GM18907 (cell line): ENCODE measurements around the gene ZRANB2.

Experiments used
- ATAC-seq: cut with Tn5 transposase; IDR thresholded peaks from one replicate; pipeline ENCODE4 v1.9.1; 2021; ENCODE audit warnings: mild to moderate bottlenecking, moderate library complexity; ENCODE audit not compliant: unreplicated experiment

ZRANB2 gene, protein sequence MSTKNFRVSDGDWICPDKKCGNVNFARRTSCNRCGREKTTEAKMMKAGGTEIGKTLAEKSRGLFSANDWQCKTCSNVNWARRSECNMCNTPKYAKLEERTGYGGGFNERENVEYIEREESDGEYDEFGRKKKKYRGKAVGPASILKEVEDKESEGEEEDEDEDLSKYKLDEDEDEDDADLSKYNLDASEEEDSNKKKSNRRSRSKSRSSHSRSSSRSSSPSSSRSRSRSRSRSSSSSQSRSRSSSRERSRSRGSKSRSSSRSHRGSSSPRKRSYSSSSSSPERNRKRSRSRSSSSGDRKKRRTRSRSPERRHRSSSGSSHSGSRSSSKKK

DNA sequence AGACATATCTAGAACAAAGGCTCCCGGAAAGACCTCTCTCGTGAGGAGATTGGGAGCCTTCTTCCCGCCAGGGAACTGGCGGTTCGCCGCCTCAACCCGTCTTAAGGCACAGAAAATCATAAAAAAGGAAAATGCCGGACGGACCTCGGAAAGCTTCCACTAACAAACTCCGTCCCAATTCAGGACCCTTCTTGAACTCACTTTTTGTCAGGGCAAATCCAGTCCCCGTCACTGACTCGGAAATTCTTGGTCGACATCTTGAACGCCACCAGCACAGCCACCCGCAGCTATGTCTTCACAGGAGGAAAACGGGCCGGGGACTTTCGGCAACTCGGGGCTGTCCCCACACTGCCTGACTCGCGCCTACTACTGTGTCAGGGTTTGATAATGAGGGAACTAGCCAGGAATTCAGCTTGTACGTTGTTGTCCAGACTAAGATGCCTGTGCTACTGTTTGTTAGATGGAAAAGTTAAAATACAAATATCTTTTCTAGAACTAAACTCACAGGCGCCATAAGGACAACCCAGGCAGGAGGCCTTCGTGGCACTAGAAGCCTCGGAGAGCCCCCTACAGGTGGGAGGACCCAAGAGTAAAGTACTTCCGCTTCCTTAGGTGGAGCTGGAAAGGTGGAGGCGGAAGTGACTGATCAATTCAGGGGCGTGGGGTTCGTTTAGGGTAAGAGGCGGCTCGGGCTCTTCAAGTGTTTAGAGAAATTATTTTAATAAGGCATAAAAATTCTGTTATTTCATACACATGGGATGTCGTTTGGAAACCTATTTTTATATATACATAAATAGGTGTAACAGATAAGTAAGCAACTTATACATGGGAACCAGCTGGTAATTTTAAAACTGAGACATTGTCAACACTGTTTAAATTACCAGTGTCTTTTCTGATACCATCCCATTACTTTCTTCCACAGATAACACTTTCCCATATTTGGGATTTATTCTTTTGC lies at the start of gene ZRANB2:
TSS of gene ZRANB2 (minus strand) at position 297 of the 958 bp plus-strand sequence. CDS start at position 257, 40 bp downstream.
- ATAC-seq = peak; percentile 100

DNA sequence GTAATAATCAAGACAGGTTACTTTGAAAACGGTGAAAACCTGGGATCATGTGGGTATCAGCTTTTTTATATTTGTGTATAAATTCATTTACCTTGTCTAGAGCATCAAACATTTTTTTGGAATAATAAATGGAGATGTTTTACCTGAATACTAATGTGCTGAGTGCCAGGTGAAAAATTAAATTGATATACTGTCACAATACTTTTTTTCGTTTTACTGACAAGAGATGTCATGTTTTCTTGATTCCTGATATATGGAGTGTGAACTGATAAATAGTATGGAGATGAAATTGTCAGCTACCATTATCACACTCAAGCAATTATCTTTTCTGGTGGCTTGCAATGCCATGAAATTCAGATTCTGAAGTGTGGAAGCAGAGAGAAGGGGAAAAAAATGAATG lies 47.2 kb upstream of the ZRANB2 start:
- no peak for ATAC-seq

DNA sequence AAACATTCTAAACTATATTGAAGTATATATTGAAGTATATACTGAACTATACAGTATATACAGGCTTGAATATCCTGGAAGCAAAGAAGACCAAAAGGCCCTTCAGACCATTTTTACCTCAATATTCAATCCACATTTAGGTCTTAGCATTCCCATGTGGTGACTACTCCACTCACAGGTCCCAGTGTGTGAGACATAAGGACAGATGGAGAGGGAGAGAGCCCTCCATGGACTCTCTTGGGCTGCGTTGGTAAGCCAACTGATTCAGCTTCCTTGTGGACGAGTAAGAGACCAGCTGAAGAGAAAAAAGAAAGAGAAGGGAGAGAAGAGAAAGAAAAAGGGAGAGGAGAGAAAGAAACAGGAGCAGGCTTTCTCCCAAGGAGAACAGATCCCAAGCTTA lies 37.3 kb upstream of the ZRANB2 start:
- ATAC-seq = no peak

DNA sequence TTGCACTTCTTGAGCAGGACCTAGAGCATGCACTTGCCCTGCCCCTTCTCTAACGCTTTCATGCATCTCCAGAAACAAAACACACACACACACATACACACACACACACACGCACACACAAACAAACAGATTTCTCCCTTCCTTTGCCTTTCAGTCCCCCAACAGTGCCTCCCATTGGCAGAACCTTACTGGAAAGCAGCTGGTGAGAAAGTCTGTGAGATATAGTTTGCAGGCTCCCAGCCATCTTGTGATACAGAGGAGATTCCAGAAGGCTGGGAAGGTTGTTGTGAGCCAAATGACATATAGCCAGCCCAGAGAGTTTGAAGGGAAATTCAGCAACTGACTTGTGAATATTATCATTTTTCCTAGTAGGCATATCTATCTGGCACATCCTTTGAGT lies 35.9 kb upstream of the ZRANB2 start:
- no peak for ATAC-seq

DNA sequence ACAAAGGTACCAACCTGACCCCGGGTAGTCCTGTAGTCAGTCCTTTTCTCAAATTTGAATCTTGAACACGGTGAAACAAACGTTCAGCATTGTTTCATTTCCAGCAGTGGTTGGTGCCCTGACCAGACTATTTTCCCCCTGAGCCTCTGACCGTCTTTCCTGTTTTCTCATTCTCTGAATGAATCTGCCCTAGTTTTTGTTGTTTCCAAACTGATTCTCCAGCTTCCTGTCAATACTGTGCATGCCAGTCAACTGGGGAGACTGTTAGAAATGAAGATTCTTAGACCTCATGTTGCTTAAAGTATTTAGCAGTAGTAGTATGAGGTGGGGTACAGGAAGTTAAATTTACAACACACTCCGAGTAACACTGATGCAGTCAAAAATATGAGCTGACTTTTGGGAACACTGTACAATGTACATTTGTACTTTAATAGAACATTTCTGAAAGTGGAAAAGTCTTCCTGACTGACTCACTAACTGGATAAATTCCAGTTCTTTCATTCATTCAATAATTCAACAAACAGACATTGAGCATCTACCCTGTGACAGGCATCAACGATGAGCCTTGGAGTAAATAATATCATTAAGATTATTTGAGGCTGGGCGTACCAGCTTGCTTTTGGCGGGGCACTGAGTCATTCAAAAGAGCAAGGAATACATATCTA lies 26.0 kb upstream of the ZRANB2 start:
- ATAC-seq = no peak

DNA sequence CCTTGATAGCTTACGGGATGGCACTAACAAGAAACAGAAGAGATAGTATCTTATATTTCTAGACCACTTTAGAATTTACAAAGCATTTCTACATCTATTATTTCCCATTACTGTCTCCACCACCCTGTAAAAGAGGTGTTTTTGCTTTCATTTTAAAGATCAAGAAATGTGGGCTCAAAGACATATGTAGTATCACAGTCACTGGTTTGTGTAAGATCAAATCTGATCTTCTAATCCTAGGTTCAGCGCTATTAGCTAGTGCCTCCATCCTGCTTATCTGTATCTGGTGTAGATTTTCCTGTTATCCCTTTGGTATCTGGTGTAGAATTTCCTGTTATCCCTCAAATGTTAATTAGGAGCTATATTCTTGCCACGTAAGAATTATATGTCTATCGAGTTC lies 23.6 kb upstream of the ZRANB2 start:
- ATAC-seq = no peak

DNA sequence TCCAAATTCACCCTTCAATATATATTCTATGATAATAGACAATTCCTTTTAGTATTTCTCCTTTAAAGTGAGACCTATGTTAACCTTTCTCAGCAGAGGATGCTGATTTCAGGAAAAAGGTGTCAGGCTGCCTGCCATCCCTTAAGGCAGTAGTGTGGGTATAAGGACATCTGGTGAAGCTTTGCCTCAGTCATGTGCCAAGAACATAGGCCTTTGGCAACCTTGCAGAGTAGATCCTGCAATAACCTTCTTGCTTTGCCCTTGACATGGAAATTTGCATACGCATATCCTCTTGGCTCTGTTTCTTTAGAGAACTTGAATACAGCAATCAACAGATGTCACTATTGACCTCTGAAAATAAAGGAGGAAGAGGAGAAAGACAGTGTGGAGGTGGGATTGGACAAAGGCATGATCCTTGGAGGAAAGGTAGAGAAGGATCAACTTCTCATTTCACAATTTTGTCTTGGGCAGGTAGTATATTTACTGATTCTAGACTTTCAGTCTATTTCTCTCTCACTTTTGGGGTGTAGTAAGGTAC lies 21.1 kb upstream of the ZRANB2 start:
- ATAC-seq = no peak

DNA sequence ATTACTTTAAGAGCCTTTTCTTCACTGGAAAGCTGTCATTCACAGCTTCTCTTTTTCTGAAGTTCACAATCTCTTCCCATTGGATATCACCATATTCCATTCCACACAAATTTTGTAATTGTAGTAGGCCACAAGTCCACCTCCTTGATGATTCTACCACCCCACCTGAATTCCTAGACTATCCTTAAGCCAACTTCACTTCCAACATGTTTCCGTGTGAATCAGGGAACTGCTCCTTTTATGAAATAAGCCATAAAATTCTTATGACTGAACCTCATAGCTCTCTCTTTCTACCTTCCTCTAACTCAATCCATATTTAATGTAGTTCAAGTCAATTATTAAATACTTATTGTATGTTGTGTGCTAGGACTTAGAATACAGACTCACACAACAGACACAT lies 16.6 kb upstream of the ZRANB2 start:
- ATAC-seq = no peak

DNA sequence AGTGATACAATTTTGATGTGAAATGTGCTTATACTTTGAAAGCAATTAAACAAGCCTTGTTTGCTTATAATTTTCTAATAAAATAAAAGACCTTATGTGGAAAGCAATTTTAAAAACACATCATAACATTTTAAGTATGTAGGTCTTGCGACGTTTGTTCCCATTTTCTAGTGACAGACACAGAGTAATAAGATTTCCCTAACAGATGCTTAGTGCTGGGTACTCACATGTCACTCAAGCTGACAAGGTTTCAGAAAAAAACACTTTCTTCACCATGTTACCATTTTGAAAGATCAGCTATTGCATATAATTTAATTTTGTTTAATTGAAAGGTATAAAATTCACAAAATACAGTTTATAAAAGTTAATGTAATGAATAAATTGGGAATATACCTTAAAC lies 14.1 kb upstream of the ZRANB2 start:
- ATAC-seq = no peak

DNA sequence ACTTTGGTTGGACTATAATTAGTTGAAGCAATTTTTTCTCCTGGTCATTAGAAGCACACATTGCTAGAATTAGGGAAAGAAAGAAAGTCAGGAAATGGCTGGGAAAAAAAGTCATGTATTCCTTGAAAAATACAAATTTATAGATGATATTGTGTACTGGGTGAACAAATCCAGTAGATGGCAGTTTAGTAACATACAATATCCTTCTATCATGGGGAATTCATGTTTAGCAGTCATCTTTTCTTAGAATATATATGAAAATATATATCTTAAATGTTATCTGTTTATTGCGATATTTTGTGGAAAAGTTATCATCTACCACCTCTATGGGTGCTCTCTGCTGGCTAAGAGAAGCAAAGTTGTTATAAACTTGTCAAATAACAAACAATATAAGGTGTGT lies 13.1 kb upstream of the ZRANB2 start:
- ATAC-seq = no peak

DNA sequence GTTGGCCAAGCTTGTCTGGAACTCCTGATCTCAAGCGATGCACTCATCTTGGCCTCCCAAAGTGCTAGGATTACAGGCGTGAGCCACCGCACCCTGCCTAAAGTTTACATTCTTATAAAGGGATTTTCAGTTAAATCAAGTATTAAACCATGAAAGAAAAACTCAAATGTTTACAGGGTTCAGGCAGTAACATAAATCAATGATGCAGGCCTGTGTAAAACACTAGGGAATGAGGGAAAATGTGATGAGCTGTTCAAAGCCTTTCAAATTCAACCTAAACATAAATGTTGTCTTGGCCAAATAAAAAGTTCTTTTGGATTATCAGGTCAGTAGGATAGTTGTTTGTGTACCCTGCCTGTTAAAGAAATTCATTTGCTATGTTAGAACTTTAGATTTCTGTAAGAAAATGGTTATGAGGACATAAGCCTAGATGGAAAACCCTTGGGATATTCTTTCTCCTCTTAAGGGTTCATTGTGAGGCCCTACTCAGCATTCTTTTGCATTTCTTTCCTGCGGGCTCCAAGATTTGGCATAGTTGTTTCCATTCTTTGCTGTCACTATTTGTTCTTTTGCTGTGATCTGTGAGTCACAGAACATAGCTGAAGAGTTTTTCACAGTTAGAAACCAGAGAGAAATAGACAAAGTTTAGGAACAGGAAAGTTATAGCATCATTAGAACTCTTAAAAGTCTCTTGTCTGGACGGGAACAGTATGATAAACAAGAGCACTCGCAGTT lies 8.9 kb upstream of the ZRANB2 start:
- ATAC-seq = no peak

DNA sequence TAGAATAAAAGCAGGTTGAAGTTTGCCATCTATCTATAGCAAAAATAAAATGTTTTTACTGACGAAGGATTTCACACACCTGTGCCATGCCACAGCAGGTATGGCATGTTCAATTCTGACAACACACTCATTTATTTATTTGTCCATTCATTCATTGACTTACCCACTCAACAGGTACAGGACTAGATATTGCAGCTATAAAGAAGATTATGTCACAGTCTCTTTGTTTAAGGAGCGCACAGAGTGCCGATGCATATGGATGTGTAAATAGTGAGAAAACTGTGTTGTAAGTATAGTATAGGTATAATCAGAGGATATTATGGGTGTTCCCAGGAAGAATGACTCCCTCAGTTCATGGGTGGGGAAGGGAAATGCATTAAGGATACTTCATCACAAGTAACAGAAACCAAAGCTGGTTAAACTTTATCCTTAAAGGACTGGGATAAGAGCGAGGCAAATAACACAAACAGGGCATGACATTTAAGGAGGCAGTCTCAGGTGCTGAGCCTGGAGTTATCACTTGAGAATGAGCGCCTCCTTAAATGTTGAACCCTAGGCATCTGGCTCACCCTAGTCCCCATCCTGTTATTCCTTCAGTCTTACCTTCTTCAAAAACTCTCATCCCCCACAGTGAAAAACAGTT lies 7.9 kb upstream of the ZRANB2 start:
- no peak for ATAC-seq

DNA sequence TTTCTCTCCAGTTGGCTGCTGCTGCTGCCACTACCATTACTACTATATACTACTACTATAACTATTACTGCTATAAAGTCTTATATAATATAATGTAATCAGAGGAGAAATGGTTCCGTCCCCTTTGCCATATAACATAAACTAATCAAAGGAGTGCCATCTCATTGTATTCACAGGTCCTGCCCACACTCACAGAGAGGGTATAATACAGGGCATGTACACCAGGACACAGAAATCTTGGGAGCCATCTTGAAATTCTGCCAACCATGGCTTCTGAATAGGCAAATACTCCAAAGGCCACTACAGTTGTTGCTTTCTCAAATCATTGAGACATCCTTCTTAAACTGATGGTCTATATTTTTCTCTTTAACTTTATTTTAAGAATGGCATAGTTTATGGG lies 6.9 kb upstream of the ZRANB2 start:
- ATAC-seq = no peak

DNA sequence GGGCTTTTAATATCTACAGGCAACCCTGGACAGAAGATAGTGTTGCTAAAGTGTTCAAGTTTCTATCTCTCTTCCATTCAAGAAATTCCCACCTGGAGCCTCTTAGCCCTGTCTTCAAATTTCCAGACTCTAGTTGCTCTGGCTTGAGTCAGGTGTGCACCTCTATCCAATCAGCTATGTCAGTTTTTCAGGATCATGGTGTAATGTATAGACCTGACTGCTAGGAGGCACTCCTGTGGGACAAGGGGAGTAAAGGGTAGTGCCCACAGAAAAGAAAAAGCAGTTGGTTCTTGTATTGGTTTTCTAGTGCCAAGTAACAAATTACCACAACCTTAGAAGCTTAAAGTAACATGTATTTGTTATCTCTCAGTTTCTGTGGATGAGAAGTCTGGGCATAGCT lies 6.2 kb upstream of the ZRANB2 start:
- no peak for ATAC-seq

DNA sequence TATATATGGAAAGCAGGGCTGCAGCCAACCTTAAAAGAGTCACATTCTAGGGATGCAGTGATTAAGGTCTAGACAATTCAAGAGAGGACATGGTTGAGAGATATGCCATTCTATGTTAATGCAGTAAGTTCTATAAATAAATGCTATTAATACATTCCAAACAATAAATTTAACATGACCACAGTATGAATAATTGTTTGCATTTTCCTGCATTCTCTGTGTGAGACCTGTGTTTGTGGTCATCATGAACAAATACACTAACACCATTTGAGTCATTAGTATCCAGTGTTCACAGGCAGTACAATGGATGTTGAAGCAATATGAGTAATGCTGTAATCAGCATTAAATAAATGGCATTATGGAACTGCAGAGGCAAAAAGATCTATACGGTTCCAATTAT lies 5.5 kb upstream of the ZRANB2 start:
- no peak for ATAC-seq

DNA sequence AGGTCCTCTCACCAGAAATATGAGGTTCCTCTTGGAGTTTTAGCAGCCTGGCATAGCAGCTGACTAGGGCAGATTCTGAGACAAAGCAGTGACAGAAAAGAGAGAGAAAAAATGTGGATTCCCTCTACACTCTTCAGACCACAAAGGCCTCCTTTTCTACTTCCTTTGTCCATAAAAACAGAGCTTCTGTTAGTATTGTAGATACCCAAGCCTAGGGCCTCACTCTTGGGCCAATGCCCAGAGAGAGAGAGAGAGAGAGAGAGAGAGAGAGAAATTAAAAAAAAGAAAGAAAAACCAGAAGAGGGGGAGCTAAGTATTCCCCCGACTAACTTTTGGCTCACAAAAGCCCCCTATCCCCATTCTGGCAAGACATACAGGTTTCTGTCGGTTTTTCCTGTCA lies 2.4 kb upstream of the ZRANB2 start:
- no peak for ATAC-seq

DNA sequence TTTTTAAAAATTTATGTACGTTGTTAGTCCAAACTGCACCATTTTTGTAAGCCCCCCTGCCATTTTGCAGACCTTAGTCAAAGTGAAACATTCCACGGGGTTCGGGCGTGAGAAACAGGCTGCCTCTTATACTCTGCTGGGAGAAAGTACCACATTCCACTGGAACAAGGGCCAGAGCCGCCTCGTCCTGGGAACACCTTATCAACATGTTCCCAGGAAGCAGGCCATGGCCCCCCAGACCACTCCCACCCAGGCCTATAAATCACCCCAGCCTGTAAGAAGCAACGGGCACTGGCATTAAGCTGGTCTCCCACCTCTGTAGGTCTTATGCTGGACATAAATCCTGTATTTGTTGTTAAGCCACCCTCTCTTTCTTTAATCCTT lies 854 bp upstream of the ZRANB2 start:
- ATAC-seq = no peak

DNA sequence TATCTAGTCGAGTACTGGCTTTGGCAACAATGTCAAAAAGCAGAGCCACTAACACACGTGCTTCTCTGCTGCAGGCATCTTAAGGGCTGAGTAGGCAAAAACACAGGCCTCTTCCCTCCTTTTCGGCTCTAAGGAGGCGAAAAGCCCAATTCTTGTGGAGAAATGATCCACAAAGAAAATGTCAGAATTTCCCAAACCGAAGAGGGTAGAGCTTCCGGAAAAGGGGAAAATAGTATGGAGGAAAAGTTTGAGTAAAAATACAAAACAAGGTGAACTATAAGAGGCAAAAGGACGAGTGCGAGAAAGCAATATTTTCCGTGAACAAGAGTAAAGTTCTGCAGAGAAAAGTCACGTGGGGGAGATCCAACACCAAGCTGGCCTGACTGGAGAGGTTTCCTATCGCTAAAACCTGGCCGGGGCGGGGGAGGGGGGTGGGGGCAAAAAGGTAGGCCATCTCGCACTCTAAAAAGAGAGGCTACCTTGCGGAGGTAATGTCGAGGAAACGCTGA lies 551 bp downstream of the ZRANB2 start:
- ATAC-seq = peak; percentile 17

DNA sequence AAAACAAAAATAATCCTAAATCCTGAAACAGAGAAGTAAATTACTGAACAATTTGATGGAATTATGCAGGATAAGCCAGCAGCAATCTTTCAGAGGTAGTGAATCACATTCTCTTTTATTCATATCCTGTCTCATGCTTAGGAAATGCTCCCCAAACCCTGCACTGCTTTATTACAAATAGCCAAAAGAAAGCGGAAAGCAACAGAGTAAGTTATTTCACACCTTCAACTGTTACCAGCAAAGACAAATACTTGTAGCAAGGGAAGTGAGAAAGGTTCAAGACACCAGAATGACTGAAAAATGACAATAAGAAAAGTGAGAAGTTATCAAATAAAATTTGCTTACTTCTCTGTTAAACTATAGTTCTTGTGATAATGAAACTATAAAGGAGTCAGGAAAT lies 6.2 kb downstream of the ZRANB2 start:
- ATAC-seq = no peak

DNA sequence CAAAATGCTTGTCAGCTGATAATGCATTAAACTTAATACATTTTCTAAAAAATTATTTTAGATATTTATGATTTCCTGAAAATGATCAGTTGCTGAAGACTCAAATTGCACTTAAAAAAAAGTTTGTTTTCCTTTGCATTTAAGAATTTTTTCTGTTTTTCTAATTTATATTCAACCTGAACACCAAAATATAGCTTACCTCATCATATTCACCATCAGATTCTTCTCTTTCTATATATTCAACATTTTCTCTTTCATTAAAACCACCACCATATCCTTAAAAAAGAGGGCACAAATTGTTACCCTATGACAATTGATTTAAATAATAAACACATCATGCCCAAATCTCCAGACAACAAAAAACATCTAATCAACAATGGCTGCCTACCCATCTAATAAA lies 8.6 kb downstream of the ZRANB2 start:
- ATAC-seq = no peak
